K562 (cell line): ENCODE data around the gene ICA1. TPM values are rescaled to one million over a fixed set of nuclear protein-coding genes. Genes with fewer than 3 reads are reported as not detected.

Experiments used
- ATAC-seq: fragments of 200-7000 bp; cut with Tn5 transposase; 3 replicates; pipeline ENCODE4 v1.9.1; 2020; ENCODE audit warnings: moderate library complexity
- BruUV-seq: library from RNA; stranded (reverse); fragments of 400-500 nt; replicated peaks from 2 replicates; lab custom pipeline; 2021; lab: Mats Ljungman, UMichigan
- CTCF ChIA-PET: fragments of 300-600 bp; formaldehyde crosslinking; extraction: SDS; loops from one replicate; lab custom pipeline; 2021; ENCODE audit warnings: low intra/inter-chr PET ratio; lab: Yijun Ruan, JAX
- POLR2A ChIA-PET: fragments of 300-600, 350-650 bp; sonication (Branson Sonifier 250); formaldehyde crosslinking; extraction: SDS; loops from one replicate; lab custom pipeline; 2021; ENCODE audit warnings: antibody characterized with exemption, inconsistent platforms; lab: Yijun Ruan, JAX
- DNase-seq, 4 experiments: peaks; one replicate each; pipeline versions ENCODE4 v3.0.0 to v3.0.0-alpha.2; 2011 to 2018; ENCODE audit warnings: low spot score in 3 of 4, mixed read lengths in 3 of 4; ENCODE audit errors: extremely low read depth in 1 of 4
- FAIRE-seq: peaks from 2 replicates; lab custom pipeline; 2011; peaks lifted over from hg19 to GRCh38; lab: Jason Lieb, UNC
- H2AFZ ChIP-seq: 2 replicates; pipeline ENCODE4 v1.6.0; 2011; ENCODE audit warnings: low read depth, low read length, control low read depth, inconsistent platforms
- H3K27ac ChIP-seq: fragments of 200-600 bp; 3 replicates; pipeline ENCODE4 v1.8.0; 2011; ENCODE audit warnings: low read depth, mild to moderate bottlenecking, control low read depth, inconsistent platforms, low read length, moderate library complexity, mixed read lengths; ENCODE audit errors: extremely low read depth
- H3K27me3 ChIP-seq, 2 experiments: fragments of 300-600 bp in 1 of 2; 2 replicates in 1 of 2; 3 replicates in 1 of 2; pipeline versions ENCODE4 v1.6.0 to v1.8.0; 2011; ENCODE audit warnings: inconsistent platforms in 2 of 2, low read length in 2 of 2, mild to moderate bottlenecking in 1 of 2, mixed read lengths in 1 of 2, moderate library complexity in 1 of 2; ENCODE audit not compliant: control insufficient read depth in 2 of 2, insufficient read depth in 2 of 2
- H3K36me3 ChIP-seq: fragments of 300-600 bp; 3 replicates; pipeline ENCODE4 v1.8.0; 2011; ENCODE audit warnings: mild to moderate bottlenecking, low read length, inconsistent platforms; ENCODE audit not compliant: control insufficient read depth, insufficient read depth
- H3K4me1 ChIP-seq, 2 experiments: fragments of 200-600 bp in 1 of 2; replicated peaks in 1 of 2; 2 replicates in 1 of 2; 3 replicates in 1 of 2; pipeline versions ENCODE4 v1.5.1 to v1.8.0; 2011; ENCODE audit warnings: inconsistent platforms in 2 of 2, low read length in 2 of 2, mild to moderate bottlenecking in 1 of 2, mixed read lengths in 1 of 2, moderate library complexity in 1 of 2; ENCODE audit not compliant: control insufficient read depth in 2 of 2, insufficient read depth in 2 of 2
- H3K4me2 ChIP-seq: 2 replicates; pipeline ENCODE4 v1.6.1; 2011; ENCODE audit warnings: low read length, control low read depth, inconsistent platforms, mixed read lengths; ENCODE audit not compliant: insufficient read depth
- H3K4me3 ChIP-seq: fragments of 200-600 bp; sonication (generic), shearing (Covaris generic); 2 replicates; pipeline ENCODE4 v1.5.1; 2016; ENCODE audit warnings: control low read depth, inconsistent platforms
- H3K79me2 ChIP-seq: fragments of 200-600 bp; 3 replicates; pipeline ENCODE4 v1.8.0; 2011; ENCODE audit warnings: low read length, inconsistent platforms; ENCODE audit not compliant: control insufficient read depth, insufficient read depth
- H3K9ac ChIP-seq, 2 experiments: 2 replicates each; pipeline versions ENCODE4 v1.6.0 to v1.6.1; 2011; ENCODE audit warnings: low read depth in 2 of 2, low read length in 2 of 2, control low read depth in 1 of 2, inconsistent platforms in 1 of 2, mild to moderate bottlenecking in 1 of 2, mixed read lengths in 1 of 2; ENCODE audit not compliant: insufficient read depth in 1 of 2
- H3K9me1 ChIP-seq: one replicate; pipeline ENCODE4 v1.6.0; 2011; ENCODE audit warnings: inconsistent platforms, mild to moderate bottlenecking, low read length, moderate library complexity; ENCODE audit not compliant: control insufficient read depth, insufficient read depth
- H3K9me3 ChIP-seq: replicated peaks from 2 replicates; pipeline ENCODE4 v1.5.1; 2011; ENCODE audit warnings: low read depth, low read length, inconsistent platforms; ENCODE audit not compliant: control insufficient read depth, insufficient read depth
- H4K20me1 ChIP-seq: replicated peaks from 2 replicates; pipeline ENCODE4 v1.6.1; 2011; ENCODE audit warnings: low read length, inconsistent platforms, mixed read lengths; ENCODE audit not compliant: control insufficient read depth, insufficient read depth
- CBFA2T3 ChIP-seq: fragments of 450-650 bp; IDR thresholded peaks from 2 replicates; pipeline ENCODE4 v1.6.1; 2017
- ETS2 ChIP-seq: IDR thresholded peaks from 2 replicates; pipeline ENCODE4 v1.6.1; 2016; ENCODE audit warnings: borderline replicate concordance, missing genetic modification characterization, mild to moderate bottlenecking, moderate library complexity, missing compliant biosample characterization; ENCODE audit not compliant: poor library complexity, severe bottlenecking
- JUN ChIP-seq, 2 experiments: sonication (generic) in 1 of 2; formaldehyde crosslinking in 1 of 2; IDR thresholded peaks; 2 replicates each; pipeline versions ENCODE4 v1.6.1 to v1.8.0; 2012 to 2022; ENCODE audit warnings: borderline replicate concordance in 2 of 2, mild to moderate bottlenecking in 2 of 2, improper control_type of control experiment in 1 of 2, low read depth in 1 of 2, low read length in 1 of 2, missing genetic modification reagents in 1 of 2
- KLF1 ChIP-seq: fragments of 450-650 bp; IDR thresholded peaks from 2 replicates; pipeline ENCODE4 v1.6.1; 2016; ENCODE audit warnings: missing genetic modification characterization, missing compliant biosample characterization
- NFRKB ChIP-seq: fragments of 450-650 bp; IDR thresholded peaks from 2 replicates; pipeline ENCODE4 v1.6.1; 2016; ENCODE audit warnings: low read depth
- POLR2B ChIP-seq: fragments of 450-650 bp; IDR thresholded peaks from 2 replicates; pipeline ENCODE4 v1.6.1; 2018; ENCODE audit warnings: low read depth; ENCODE audit not compliant: partially characterized antibody
- SRSF1 ChIP-seq: fragments of 200-400 bp; formaldehyde crosslinking; IDR thresholded peaks from 2 replicates; pipeline ENCODE4 v1.6.1; 2017; ENCODE audit warnings: mild to moderate bottlenecking, low read depth, low read length, moderate library complexity
- TAF9B ChIP-seq: fragments of 450-650 bp; IDR thresholded peaks from 2 replicates; pipeline ENCODE4 v1.6.1; 2018; ENCODE audit warnings: mild to moderate bottlenecking; ENCODE audit not compliant: partially characterized antibody
- TEAD4 ChIP-seq, 2 experiments: sonication (generic) in 1 of 2; formaldehyde crosslinking in 1 of 2; IDR thresholded peaks; 2 replicates each; pipeline versions ENCODE4 v1.6.1 to v1.8.0; 2012 to 2022; ENCODE audit warnings: borderline replicate concordance in 1 of 2, inconsistent platforms in 1 of 2, low read length in 1 of 2, mild to moderate bottlenecking in 1 of 2, missing genetic modification reagents in 1 of 2
- THRA ChIP-seq: fragments of 450-650 bp; IDR thresholded peaks from 2 replicates; pipeline ENCODE4 v1.6.1; 2017; ENCODE audit warnings: mild to moderate bottlenecking, moderate library complexity
- XRCC4 ChIP-seq: IDR thresholded peaks from one replicate; pipeline ENCODE4 v1.6.1; 2011; ENCODE audit not compliant: insufficient read depth, insufficient read length; ENCODE audit errors: extremely low read depth
- YBX1 ChIP-seq: fragments of 450-650 bp; IDR thresholded peaks from 2 replicates; pipeline ENCODE4 v1.7.1; 2016; ENCODE audit warnings: mild to moderate bottlenecking
- ZKSCAN1 ChIP-seq: fragments of 150-350 bp; IDR thresholded peaks from 2 replicates; pipeline ENCODE4 v1.6.1; 2016; ENCODE audit warnings: low read depth, low read length
- ZNF134 ChIP-seq: fragments of 250-450 bp; sonication (Bioruptor Pico); conservative IDR thresholded peaks from 2 replicates; pipeline ENCODE4 v1.4.0; 2020
- WGBS: fragments of 100-300 bp; shearing (Covaris generic); methylation state at CpG from one replicate; pipeline ENCODE4 v1.1.6; 2016; ENCODE audit warnings: low coverage, mixed read lengths; ENCODE audit not compliant: insufficient coverage; ENCODE audit errors: missing lambda C conversion rate; 5-methylcytosine and 5-hydroxymethylcytosine counted together
- in situ Hi-C: fragments of 300-500 bp; cut with MboI; formaldehyde crosslinking; loops from 4 replicates; pipeline ENCODE4 v1.15.0; 2018; ENCODE audit warnings: inconsistent platforms, mixed read lengths
- intact Hi-C: fragments of 100-400 bp; cut with micrococcal nuclease; formaldehyde crosslinking; loops from 2 replicates; pipeline ENCODE4 v1.14.2; 2022
- polyA plus RNA-seq, 8 experiments: library from polyadenylated mRNA; depleted of rRNA in 4 of 8; stranded (reverse) in 5 of 8; unstranded in 3 of 8; fragments of >200 nt; fragmentation: Nextera tagmentation in 2 of 8; fragmentation: Illumina TruSeq in 1 of 8; extraction: Ambion mirVana in 2 of 8; extraction: Trizol in 1 of 8; gene quantifications; 2 replicates each; pipeline versions ENCODE4 v1.2.1 to v1.2.3, GENCODE V29; 2011 to 2014; ENCODE audit warnings: inconsistent platforms in 1 of 8, missing spikeins in 1 of 8
- total RNA-seq, 7 experiments: library from RNA; depleted of rRNA in 6 of 7; stranded (reverse); fragments of >200 nt in 6 of 7; fragmentation: Illumina TruSeq in 2 of 7; extraction: Trizol in 2 of 7; gene quantifications; 2 replicates each; pipeline versions ENCODE4 v1.2.1 to v1.2.3, GENCODE V29; 2011 to 2021; ENCODE audit warnings: low replicate concordance in 1 of 7

Gene ICA1
- total and polyA plus RNA-seq, 9 of the 15 experiments (the other 6 are each of a cell fraction or from before 2014, with no cell fraction given) = 7.1 to 22.3 (median 16.4) TPM

- in situ Hi-C loops (no loop called here), intact Hi-C loops (no loop called here)
- no peak for DNase-seq
- WGBS = 40% methylated on average over 3 of the region's 3 CpGs
- Histone ChIP-seq H3K9me1 (no peaks in the 10 kb centered on the region), H3K27ac (no peak overlapping the region), H3K4me3 (no peak overlapping the region), H3K9ac (no peak overlapping the region), H3K9me3 (no peaks in the 10 kb centered on the region), H4K20me1 (no peaks in the 10 kb centered on the region), H3K36me3 (no peaks in the 10 kb centered on the region; the same call in 2 of the 3 replicates), H3K79me2 (no peaks in the 10 kb centered on the region), H2AFZ (no peak overlapping the region), H3K4me1 (peaks cover 14 to 28% of the 10 kb centered on the region in 2 experiments; a peak in 4 of 5 replicates), H3K4me2 (no peak overlapping the region), H3K27me3 (no peaks in the 10 kb centered on the region)
- POLR2A ChIA-PET = interaction anchor here (1.5 kb wide), 1 partner anchor 9 kb away, joined by 5 read pairs; no protein-coding TSS in a partner anchor
- CTCF ChIA-PET = no interaction called here
- ATAC-seq = no peak
- no peak for FAIRE-seq
- BruUV-seq = no TSS peak
- TF ChIP-seq TEAD4 (IDR thresholded peaks at IDR 0.05; ENCODE audit: low read length) (0 out of 2 replicates have a peak, but pooled peaks have one; percentile 25), TEAD4 (CRISPR knock-in tag; IDR thresholded peaks at IDR 0.05; ENCODE audit: borderline replicate concordance) (no peak), XRCC4 (no peak), CBFA2T3 (peak; percentile 60)
Measured at GRCh38 chr7:8229927-8230326, 32.0 kb downstream of the ICA1 start.

- no TSS peak for BruUV-seq
- WGBS = 77% methylated on average over 6 of the region's 6 CpGs
- Histone ChIP-seq H2AFZ (no peak overlapping the region), H3K9me1 (no peaks in the 10 kb centered on the region), H3K4me1 (peaks cover 11 to 26% of the 10 kb centered on the region in 2 experiments; a peak in 4 of 5 replicates), H3K9me3 (no peaks in the 10 kb centered on the region), H3K9ac (no peak overlapping the region; a peak in 1 of 4 replicates), H3K36me3 (no peaks in the 10 kb centered on the region; the same call in 2 of the 3 replicates), H3K27me3 (no peaks in the 10 kb centered on the region), H4K20me1 (no peaks in the 10 kb centered on the region), H3K4me2 (no peak overlapping the region), H3K79me2 (no peaks in the 10 kb centered on the region), H3K27ac (no peak overlapping the region), H3K4me3 (no peak overlapping the region)
- in situ Hi-C loops (no loop called here), intact Hi-C loops (no loop called here)
- ChIA-PET CTCF (no interaction called here), POLR2A (interaction anchor here (1.5 kb wide), 1 partner anchor 10 kb away, joined by 5 read pairs; no protein-coding TSS in a partner anchor)
- ATAC-seq (no peak), DNase-seq (no peak), FAIRE-seq (no peak)
- TF ChIP-seq THRA (no peak), JUN (IDR thresholded peaks at IDR 0.05; ENCODE audit: borderline replicate concordance, low read depth, low read length) (no peak), JUN (CRISPR knock-in tag; IDR thresholded peaks at IDR 0.05; ENCODE audit: borderline replicate concordance) (no peak), SRSF1 (no peak), YBX1 (no peak), ETS2 (tag) (no peak), ZKSCAN1 (no peak), TAF9B (no peak), ZNF134 (CRISPR knock-in tag) (no peak), KLF1 (tag) (no peak), POLR2B (no peak), NFRKB (no peak)
Measured at GRCh38 chr7:8228766-8229674, 32.9 kb downstream of the ICA1 start.
